ENCODE measurements around the gene ANKS6. TPM values are rescaled to one million over a fixed set of nuclear protein-coding genes. Genes with fewer than 3 reads are reported as not detected.

Gene ANKS6
- total RNA-seq, 1 donor from 2014 or later, result 25.8 TPM

- Histone ChIP-seq H3K36me3 (ENCODE audit: control insufficient read depth, insufficient read depth, low read length) (no peaks in the 10 kb centered on the region), H3K4me3 (ENCODE audit: low read depth, low read length) (no peak overlapping the region), H3K27me3 (ENCODE audit: control insufficient read depth, insufficient read depth, low read length) (peaks cover 13% of the 10 kb centered on the region)
- no peak for DNase-seq (ENCODE audit: low read depth)
- TF ChIP-seq, protein P1, sequence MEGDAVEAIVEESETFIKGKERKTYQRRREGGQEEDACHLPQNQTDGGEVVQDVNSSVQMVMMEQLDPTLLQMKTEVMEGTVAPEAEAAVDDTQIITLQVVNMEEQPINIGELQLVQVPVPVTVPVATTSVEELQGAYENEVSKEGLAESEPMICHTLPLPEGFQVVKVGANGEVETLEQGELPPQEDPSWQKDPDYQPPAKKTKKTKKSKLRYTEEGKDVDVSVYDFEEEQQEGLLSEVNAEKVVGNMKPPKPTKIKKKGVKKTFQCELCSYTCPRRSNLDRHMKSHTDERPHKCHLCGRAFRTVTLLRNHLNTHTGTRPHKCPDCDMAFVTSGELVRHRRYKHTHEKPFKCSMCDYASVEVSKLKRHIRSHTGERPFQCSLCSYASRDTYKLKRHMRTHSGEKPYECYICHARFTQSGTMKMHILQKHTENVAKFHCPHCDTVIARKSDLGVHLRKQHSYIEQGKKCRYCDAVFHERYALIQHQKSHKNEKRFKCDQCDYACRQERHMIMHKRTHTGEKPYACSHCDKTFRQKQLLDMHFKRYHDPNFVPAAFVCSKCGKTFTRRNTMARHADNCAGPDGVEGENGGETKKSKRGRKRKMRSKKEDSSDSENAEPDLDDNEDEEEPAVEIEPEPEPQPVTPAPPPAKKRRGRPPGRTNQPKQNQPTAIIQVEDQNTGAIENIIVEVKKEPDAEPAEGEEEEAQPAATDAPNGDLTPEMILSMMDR (IDR thresholded peaks at IDR 0.05; ENCODE audit: insufficient read depth, low read length, poor library complexity, severe bottlenecking), result no peak
Measured at GRCh38 chr9:98721643-98722042, 74.7 kb downstream of the ANKS6 start.

GRCh38 chr9:98720402-98720801 is 76.0 kb downstream of the ANKS6 start:
- TF ChIP-seq, protein P1 (IDR thresholded peaks at IDR 0.05; ENCODE audit: insufficient read depth, low read length, poor library complexity, severe bottlenecking), result no peak
- H3K4me3 ChIP-seq (ENCODE audit: low read depth, low read length), result no peak overlapping the region
- no peak for DNase-seq (ENCODE audit: low read depth)
- no peaks in the 10 kb centered on the region for H3K36me3 ChIP-seq (ENCODE audit: control insufficient read depth, insufficient read depth, low read length)
- H3K27me3 ChIP-seq (ENCODE audit: control insufficient read depth, insufficient read depth, low read length), result peaks cover 7% of the 10 kb centered on the region

- Histone ChIP-seq H3K4me3 (ENCODE audit: low read depth, low read length) (no peak overlapping the region), H3K36me3 (ENCODE audit: control insufficient read depth, insufficient read depth, low read length) (no peaks in the 10 kb centered on the region), H3K27me3 (ENCODE audit: control insufficient read depth, insufficient read depth, low read length) (peaks cover 4% of the 10 kb centered on the region)
- TF ChIP-seq, protein P1 (IDR thresholded peaks at IDR 0.05; ENCODE audit: insufficient read depth, low read length, poor library complexity, severe bottlenecking), result no peak
- DNase-seq (ENCODE audit: low read depth), result no peak
Measured at GRCh38 chr9:98719055-98719454, 77.3 kb downstream of the ANKS6 start.

GRCh38 chr9:98714833-98715232 is 81.5 kb downstream of the ANKS6 start:
- H3K36me3 ChIP-seq (ENCODE audit: control insufficient read depth, insufficient read depth, low read length), result no peaks in the 10 kb centered on the region
- peaks cover 24% of the 10 kb centered on the region for H3K27me3 ChIP-seq (ENCODE audit: control insufficient read depth, insufficient read depth, low read length)
- DNase-seq (ENCODE audit: low read depth), result no peak
- TF ChIP-seq, protein P1 (IDR thresholded peaks at IDR 0.05; ENCODE audit: insufficient read depth, low read length, poor library complexity, severe bottlenecking), result no peak
- H3K4me3 ChIP-seq (ENCODE audit: low read depth, low read length), result no peak overlapping the region

DNA sequence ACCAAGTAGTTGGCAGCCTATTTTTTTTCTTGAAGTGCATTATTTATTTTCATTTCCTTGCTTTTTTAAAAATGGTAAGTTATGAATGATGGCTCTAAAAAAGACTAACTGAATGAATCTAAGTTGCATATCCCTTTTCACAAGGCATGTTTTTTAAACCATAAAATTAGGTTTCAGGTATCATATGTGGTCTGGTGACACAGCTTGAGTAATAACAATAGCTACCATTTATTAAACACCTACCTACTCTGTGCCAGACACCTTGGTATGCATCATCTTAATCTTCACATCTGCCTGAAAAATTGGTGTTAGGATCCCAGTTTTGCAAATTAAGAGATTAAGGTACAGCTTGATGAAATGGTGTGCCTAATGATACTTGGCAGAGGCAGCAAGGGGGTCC is 83.4 kb downstream of the ANKS6 start:
- DNase-seq (ENCODE audit: low read depth), result no peak
- Histone ChIP-seq H3K4me3 (ENCODE audit: low read depth, low read length) (no peak overlapping the region), H3K36me3 (ENCODE audit: control insufficient read depth, insufficient read depth, low read length) (no peaks in the 10 kb centered on the region), H3K27me3 (ENCODE audit: control insufficient read depth, insufficient read depth, low read length) (peaks cover 40% of the 10 kb centered on the region)
- TF ChIP-seq, protein P1 (IDR thresholded peaks at IDR 0.05; ENCODE audit: insufficient read depth, low read length, poor library complexity, severe bottlenecking), result no peak

Data from kidney epithelial cell (primary cell).